NCI-H2171 treated with DMSO at 0.1 percent for 48 hours (cell line): ENCODE data around the gene TBC1D19.
"Not testable (repeated sequence)": the region's sequence is repeated elsewhere in the genome, so short reads cannot be mapped to it uniquely, and the experiment has no call there.

Source experiments
- DNase-seq: peaks from one replicate; lab custom pipeline; 2025; lab: John Stamatoyannopoulos, UW

TBC1D19 gene

GRCh38 chr4:26596843-26597242 is 13.0 kb downstream of the TBC1D19 start:
- no peak for DNase-seq

GRCh38 chr4:26601204-26601603 is 17.3 kb downstream of the TBC1D19 start:
- no peak for DNase-seq

- DNase-seq, result no peak
Measured at GRCh38 chr4:26607776-26608175, 23.9 kb downstream of the TBC1D19 start.

GRCh38 chr4:26609391-26609790 is 25.5 kb downstream of the TBC1D19 start:
- no peak for DNase-seq

GRCh38 chr4:26609868-26610267 is 26.0 kb downstream of the TBC1D19 start:
- no peak for DNase-seq

- DNase-seq, result no peak
Measured at GRCh38 chr4:26611372-26611771, 27.5 kb downstream of the TBC1D19 start.

GRCh38 chr4:26611885-26612284 is 28.0 kb downstream of the TBC1D19 start:
- DNase-seq, result no peak

GRCh38 chr4:26613237-26613636 is 29.4 kb downstream of the TBC1D19 start:
- DNase-seq, result no peak

- DNase-seq, result no peak
Measured at GRCh38 chr4:26613735-26614134, 29.9 kb downstream of the TBC1D19 start.

GRCh38 chr4:26619784-26620183 is 35.9 kb downstream of the TBC1D19 start:
- no peak for DNase-seq

GRCh38 chr4:26621366-26621765 is 37.5 kb downstream of the TBC1D19 start:
- DNase-seq, result no peak

GRCh38 chr4:26622913-26623312 is 39.0 kb downstream of the TBC1D19 start:
- DNase-seq, result no peak

GRCh38 chr4:26626658-26627057 is 42.8 kb downstream of the TBC1D19 start:
- not testable (repeated sequence) for DNase-seq

- DNase-seq, result no peak
Measured at GRCh38 chr4:26632916-26633315, 49.0 kb downstream of the TBC1D19 start.

- DNase-seq, result no peak
Measured at GRCh38 chr4:26634237-26634636, 50.4 kb downstream of the TBC1D19 start.

- no peak for DNase-seq
Measured at GRCh38 chr4:26636458-26636857, 52.6 kb downstream of the TBC1D19 start.

- not testable (repeated sequence) for DNase-seq
Measured at GRCh38 chr4:26640639-26641038, 56.8 kb downstream of the TBC1D19 start.

- no peak for DNase-seq
Measured at GRCh38 chr4:26647523-26648224, 63.8 kb downstream of the TBC1D19 start.

- DNase-seq, result no peak
Measured at GRCh38 chr4:26648260-26648659, 64.4 kb downstream of the TBC1D19 start.

GRCh38 chr4:26660261-26660660 is 76.4 kb downstream of the TBC1D19 start:
- DNase-seq, result no peak

- DNase-seq, result no peak
Measured at GRCh38 chr4:26663888-26664287, 80.0 kb downstream of the TBC1D19 start.

- DNase-seq, result no peak
Measured at GRCh38 chr4:26670903-26671537, 87.1 kb downstream of the TBC1D19 start.

GRCh38 chr4:26679040-26679695 is 95.3 kb downstream of the TBC1D19 start:
- DNase-seq, result not testable (repeated sequence)
